NCI-H2107 treated with DMSO at 0.1 percent for 48 hours (cell line): ENCODE measurements around the gene HAUS8.
A peak's percentile ranks its signal among the peaks of the same experiment; 100 is the strongest.

Experiments
- DNase-seq: peaks from one replicate; lab custom pipeline; 2025; ENCODE audit not compliant: unreplicated experiment; lab: John Stamatoyannopoulos, UW

Gene HAUS8

DNA sequence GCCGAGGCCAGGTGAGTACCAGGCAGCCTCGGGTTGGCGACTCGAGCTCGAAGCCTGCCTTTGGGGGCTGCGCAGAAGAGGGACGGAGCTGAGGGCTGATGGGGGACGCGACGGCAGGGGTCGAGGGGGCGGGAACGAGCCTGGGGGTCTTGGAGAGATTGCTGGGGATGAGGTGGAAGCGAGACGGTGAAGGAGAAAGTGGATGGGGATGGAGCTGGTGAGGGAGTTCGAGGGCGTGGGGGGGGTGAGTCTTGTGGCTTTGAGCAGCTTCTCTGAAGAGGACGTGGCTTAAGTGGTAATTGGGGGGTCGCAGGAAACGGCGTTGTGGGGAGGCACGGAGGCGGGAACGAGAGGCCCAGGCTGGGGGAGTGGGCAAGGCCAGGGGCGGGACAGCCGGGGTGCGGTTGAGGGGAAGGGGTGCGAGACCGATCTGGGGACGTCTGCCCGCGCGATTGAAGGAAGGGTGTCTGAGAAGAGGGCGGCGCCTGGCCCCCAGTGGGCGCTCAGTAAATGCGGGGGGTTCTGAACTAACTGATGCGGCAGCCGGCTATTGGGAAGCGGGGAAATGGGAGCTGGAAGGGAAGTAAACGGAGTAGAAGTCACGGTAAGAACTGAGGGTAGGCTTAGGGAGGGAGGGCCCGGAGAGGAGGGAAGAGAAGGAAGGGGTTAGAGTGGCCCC is 751 bp upstream of the HAUS8 start:
- DNase-seq: no peak

DNA sequence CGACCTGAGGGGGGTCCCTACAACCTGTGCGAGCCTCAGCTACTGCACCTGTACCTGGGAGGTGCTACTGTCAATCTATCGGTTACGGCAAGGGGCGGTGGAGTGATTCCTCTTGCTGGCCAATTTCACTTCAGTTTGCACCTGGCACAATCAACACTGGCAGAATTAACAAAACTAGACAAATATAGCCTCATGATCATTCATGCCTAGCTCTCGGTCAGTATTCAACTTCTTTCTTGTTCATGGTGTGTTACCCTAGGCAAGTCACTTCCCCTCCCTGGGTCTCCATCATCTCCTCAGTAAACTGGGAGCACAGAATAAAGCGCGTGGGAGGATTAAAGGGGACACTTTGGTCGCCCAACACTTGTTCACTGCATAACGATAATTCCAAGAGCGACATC is 618 bp downstream of the HAUS8 start:
- DNase-seq: peak; percentile 66

DNA sequence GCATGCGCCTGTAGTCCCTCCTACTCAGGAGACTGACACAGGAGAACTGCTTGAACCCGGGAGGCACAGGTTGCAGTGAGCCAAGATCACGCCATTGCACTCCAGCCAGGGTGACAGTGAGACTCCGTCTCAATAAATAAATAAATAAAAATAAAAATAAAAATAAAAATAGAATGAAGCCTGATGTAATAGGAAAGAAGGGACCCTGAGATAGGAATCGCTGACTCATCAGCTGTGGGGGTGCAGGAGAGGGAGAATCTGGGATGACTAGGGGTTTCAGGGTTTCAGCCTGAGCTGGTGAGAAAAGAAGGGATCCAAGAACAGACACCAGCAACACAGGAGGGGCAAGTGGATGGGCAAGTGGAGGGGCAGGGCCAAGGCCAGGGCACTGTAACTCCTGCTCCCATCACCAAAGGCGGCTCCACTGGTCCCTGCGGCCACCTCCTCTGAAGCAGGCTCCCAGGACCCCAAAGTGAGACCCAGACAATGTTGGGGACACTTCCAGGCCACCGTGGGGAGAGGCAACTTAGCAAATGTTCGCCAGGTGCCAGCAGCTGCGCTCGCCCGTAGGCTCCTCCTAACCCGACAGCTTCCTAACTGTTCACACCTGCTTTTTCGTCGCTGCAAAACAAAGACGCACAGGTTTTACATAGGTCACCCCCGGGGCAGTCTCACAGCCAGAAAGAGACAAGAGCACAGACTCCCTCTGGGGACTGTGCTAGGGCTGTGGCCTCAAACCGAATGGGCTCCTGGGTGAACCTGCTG is 1.2 kb downstream of the HAUS8 start:
- no peak for DNase-seq

DNA sequence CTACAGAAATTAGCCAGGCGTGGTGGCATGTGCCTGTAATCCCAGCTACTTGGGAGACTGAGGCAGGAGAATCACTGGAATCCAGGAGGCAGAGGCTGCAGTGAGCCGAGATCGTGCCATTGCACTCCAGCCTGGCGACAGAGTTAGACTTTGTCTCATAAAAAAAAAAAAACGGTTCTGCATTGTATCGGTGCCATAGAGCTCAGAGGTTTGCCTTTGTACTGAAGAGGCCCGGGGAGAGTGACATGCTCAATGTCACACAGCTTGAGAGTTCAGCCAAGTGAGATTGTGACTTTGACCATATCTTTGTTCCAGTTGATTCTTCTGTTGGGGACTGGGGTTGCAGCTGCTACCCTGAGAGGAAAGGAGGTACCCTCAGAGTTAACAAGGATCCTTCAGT is 4.3 kb downstream of the HAUS8 start:
- DNase-seq: no peak

DNA sequence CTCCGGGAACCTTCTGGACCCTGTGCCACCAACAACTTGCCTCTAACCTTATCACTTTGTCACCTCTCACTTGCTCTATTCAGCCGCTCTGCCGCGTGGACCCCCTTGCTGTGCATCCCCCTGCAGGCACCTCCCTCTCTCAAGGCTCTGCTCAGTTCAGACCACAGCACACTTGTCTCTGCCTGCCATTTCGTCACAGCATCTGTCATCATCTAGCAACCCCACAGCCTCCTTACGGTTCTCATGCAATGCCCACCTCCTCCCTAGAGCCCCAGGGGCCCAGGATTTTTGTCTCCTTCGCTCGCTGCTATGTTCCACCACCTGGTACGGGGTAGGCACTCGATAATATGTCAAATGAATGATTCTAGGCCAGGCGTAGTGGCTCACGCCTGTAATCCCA is 4.8 kb downstream of the HAUS8 start:
- DNase-seq: no peak

DNA sequence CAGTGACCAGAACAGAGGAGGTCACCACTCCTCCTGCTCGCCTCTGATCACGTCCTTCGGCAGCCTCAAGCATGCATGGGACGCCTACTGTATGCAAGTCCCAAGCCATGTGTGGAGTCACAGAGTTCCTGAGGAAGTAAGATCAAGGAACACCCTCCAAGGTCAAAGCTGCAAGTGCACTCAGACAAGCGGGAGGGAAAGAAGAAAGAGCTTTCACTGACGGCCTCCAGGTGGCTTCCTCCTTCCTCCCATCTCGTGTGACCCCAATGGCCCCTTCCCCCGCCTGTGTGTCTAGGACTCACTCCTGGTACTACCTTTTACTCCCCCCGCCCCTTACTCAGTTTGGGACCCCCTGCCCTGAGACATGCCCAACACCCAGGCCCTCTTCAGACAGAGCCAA is 6.1 kb downstream of the HAUS8 start:
- no peak for DNase-seq

DNA sequence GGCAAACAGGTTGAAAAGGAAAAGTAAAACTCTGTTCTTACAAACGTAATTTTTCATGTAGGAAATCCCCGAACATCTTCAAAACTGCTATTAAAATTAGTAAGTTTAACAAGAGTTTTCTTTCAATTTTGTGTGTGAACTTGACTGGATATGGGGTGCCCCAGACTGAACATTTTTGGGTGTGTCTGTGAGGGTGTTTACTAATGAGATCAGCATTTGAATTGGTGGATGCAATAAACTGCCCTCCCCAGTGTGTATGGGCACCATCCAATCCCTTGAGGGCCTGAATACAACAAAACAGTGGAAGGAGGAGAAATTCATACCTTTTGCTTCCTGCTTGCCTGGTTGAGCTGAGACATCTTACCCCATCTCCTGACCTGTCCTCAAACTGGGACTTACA is 11.8 kb downstream of the HAUS8 start:
- no peak for DNase-seq

DNA sequence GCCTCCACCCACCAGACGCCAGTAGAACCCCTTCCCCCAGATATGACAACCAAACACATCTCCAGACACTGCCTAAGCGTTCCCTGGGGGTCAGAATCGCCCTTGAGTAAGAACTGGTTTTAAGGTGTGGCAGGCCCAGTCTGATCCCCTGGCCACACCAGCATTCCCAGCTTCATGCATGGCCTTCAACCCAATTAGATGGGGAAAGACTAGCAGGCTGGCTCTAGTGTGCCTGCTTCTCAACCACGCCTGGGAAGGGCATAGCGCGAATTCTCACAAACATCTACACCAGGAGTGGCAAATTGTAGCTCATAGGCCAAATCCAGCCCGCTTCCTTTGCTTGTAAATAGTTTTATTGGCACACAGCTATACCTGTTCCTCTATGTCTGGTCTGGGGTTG is 13.6 kb downstream of the HAUS8 start:
- no peak for DNase-seq

DNA sequence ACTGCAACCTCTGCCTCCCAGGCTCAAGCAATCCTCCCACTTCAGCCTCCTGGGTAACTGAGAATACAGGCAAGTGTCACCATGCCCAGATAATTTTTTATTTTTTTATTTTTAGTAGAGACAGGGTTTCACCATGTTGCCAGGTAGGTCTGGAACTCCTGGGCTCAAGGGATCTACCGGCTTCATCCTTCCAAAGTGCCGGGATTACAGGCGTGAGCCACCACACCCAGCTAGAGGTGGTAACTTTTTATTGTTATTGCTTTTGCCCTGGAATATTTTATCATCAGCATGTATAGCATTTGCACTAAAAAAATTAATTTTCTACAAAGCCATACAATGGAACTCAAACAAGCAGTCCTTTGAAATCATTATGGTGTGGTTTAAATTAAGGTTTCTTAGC is 14.0 kb downstream of the HAUS8 start:
- DNase-seq: no peak

DNA sequence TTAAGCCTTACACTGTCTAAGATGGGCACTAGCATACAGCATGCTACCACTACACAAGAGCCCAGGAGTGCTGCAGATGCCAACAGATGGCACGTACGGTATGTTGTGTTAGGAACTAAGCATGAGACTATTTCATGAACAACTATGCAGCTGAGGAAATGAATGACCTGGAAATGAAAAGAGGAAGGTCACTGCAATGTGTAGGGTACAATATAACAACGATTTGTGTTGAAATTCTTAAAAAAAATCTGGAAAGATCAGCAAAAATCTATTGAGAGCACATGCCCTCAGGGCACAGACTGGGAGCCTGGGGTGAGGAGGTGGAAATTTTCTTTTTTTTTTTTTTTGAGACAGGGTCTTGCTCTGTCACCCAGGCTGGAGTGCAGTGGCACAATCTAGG is 14.4 kb downstream of the HAUS8 start:
- DNase-seq: no peak

DNA sequence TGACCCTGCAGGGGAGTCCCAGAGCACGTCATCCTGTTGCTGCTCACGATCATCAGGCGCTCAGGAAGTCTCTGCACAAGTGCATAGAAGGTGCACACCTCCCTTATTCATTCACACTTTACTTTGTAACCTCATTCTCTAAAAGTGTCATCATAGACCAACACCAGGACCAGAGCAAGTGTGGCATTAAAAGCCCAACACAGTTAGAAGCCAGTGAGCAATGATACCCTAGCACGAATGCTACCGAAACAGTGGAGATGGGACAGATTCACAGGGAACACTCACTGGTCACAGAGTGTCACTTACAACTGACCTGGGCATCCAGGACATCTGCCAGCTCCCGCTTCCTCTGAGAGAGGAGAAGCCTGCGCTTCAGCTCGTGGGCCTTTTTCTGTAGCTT is 17.0 kb downstream of the HAUS8 start:
- no peak for DNase-seq

DNA sequence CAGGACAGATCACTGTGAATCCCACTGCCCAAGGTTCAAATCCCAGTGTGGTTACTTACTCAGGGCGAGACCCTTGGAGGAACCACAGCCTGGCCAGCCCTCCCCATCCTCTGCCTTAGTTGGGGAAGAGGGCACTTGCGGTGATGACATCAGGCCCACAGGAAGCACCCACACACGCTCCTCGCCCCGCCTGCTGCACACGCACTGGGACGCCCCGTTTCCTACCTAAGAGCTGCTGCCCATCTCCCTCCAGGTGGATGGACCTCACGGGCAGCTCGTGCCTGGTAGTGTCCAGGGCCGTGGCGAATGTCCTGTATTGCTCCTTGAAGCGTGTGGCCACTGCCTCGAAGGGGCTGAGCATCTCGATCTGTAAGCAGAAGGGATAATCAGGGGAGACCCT is 19.6 kb downstream of the HAUS8 start:
- DNase-seq: no peak

DNA sequence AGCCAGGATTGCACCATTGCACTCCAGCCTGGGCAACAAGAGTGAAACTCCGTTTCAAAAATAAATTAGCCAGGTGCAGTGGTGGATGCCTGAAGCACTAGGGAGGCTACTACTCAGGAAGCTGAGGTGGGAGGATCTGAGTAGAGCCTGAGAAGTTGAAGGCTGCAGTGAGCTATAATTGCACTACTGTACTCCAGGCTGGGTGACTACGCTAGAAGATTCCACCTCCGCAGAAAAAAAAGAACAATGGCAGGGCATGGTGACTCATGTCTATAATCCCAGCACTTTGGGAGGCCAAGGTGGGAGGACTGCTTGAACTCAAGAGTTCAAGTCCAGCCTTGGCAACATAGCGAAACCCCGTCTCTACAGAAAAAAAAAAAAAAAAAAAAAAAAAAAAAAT is 20.5 kb downstream of the HAUS8 start:
- no peak for DNase-seq

DNA sequence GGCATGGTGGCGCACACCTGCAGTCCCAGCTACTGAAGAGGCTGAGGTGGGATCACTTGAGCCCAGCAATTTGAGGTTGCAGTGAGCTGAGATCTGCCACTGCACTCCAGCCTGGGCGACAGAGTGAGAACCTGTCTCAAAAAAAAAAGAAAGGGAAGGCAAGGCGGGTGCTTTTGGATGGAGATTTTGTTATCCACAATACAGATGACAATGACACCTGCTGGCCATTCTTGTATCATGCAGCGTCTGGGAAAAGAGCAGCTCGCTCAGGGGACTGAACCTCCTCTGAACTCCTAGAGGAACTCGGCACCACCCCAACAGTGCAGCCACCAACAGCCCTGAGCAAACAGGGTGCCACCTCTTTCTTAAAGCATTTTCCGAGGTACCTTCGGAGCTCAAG is 22.8 kb downstream of the HAUS8 start:
- no peak for DNase-seq

DNA sequence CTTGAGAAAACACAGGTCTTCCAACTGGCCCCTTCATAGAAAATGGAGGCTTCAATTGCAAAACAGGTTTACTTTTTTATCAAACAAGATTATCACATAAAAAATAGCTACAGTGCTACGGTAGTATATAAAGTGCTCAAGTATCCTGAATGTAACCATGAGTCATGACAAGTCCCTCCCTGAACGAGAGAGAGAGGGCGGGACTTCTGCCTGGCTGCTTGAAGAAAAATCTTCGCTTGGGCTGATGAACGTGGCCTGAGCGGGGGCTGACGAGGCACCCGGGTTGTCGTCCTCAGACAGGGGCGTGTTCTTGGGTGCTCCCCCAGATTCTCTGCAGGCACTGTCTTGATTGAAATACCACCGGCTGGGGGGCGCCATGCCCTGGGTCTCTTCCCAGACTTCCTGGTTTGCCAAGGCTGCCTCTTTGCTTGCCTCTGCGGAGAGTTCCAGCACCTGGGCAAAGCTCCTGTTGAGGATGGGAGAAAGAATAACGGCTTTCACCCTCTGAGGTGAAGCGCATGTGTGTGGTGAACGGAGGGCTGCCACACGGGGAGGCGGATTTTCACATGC is 25.5 kb downstream of the HAUS8 start:
- no peak for DNase-seq

DNA sequence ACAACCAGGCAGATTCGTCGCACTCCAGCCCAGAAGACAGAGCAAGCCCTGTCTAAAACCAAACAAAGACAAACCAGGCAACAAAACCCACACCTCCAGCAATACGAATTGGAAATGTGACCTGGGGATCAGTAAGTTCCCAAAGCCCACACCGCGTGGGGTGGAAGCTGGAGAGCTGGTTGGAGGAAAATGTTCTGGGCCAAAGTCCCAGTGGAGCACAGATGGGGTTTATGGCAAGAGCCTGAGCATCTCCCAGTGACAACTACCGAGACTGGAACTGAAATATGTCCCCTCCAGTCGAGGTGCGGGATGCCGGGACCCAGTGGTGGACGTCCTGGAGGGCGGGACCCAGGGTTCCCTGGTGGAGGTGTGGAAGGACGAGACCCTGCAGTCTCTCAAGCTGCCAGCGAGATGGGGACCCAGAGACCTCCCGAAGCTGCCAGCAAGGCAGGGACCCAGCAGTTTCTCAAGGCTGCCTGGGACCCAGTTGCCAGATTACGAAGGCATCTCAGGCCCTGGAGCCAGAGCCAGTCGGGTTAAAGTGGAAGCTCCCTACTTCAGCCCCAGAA is 26.3 kb downstream of the HAUS8 start:
- no peak for DNase-seq

DNA sequence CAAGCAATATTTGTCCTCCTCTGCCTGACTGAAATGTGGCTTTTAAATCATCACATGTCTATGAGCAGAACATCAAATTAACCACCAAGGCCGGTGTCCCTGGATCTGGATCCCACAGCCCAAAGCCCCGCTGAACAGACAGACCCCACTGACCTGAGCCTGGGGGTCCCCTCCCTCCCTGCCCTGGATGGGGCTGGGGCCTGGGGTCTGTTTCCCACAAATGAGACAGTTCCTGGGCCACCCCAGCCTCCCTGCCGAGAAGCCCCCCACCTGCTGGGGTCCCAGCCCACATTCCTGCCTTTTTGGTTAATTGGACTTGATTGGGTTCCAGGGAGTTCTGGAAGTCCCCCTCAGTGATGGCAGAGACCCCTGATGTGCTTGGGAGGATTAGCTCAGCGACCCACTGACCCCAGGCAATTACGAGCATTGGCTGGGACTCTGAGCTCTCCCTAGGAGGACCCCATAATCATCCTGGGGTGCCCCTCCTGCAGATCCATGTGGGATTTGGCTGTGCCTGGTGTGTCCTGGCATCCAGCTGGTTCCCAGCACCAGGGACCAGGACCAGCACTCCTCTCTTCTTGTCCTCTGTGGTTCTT is 29.2 kb downstream of the HAUS8 start:
- no peak for DNase-seq

DNA sequence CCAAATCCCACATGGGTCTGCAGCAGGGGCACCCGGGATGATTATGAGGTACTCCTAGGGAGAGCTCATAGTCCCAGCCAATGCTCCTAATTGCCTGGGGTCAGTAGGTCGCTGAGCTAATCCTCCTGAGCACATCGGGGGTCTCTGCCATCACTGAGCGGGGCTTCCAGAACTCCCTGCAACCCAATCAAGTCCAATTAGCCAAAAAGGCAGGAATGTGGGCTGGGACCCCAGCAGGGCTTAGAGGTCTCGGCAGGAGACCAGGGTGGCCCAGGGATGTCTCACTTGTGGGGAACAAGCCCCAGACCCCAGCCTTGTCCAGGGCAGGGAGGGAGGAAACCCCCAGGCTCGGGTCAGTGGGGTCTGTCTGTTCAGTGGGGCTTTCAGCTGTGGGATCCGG is 31.5 kb downstream of the HAUS8 start:
- DNase-seq: no peak

DNA sequence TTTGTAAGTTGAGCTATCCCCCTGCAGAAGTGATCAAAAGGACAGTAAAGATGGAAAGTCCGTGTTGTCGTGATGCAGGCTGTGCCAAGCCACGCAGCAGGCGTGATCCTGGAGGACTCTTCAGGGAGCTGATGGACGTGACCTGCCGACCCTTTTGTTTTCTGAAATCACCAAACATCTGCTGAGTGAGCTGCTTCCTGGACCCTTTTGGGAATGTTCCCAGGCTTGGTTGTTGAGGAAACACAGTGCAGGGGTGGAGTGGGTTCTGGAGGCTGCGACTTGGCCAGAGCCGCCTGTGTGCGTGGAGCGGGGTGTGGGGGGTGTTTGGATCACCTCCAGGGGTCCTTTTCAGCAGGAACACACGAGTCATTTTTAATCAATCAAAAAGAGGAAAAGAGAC is 33.3 kb downstream of the HAUS8 start:
- no peak for DNase-seq

DNA sequence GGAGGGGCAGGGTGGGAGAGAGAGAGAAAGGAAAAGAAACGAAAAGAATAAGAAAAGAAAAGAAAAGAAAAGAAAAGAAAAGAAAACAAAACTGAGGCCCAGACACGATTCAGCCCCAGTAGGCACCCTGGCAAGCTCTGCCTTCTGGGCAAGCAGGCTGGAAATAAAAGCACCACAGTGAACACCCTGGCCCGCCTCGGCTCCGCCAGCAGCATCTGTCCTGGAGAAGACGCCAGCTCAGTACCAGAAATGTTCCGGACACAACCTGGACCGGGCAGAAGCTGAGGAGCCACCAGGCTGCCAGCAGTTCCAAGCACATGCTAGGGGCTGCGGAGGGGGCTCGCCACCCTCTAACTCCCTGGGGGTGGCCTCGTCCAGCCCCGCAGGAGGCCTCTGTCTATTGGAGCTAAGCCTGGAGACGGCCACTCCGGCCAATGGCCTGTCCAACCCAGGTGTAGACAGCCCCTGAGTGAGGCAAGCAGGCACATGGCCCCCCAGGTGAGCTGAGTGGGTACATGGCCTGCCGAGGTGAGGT is 37.2 kb downstream of the HAUS8 start:
- DNase-seq: no peak

DNA sequence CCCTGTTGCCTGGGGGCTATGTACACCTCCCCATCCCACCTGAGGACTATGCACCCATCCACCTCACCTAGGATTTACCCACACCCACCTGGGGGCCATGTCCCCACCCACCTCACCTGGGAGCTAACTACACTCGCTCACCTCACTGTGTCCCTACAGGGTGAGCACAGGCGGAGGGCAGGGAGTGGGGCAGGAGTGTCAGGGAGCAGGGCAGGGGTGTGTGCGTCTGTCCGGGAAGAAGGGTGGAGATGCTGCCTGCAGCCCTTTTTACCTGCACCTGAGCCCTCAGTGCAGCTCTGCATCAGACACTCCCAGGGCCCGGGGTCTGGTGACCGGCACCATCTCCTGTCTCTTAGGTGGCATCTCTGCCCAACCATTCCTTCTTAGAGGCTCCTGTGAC is 38.1 kb downstream of the HAUS8 start:
- no peak for DNase-seq

DNA sequence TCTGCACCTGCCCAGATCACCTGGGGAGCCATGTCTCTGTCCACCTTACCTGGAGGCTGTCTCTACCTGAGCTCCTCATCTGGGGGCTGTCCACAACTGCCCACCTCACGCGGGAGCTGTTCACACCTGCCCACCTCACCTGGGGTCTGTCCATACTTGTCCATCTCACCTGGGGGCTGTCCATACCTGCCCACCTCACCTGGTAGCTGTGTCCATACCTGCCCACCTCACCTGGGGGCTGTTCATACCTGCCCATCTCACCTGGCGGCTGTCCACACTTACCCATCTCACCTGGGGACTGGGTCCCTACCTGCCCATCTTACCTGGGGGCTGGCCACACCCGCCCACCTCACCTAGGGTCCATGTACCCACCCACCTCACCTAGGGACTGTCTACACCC is 38.6 kb downstream of the HAUS8 start:
- DNase-seq: no peak
